Sigmoid colon (tissue), 7 donors: ENCODE data around the gene IGF2BP3. TPM values are rescaled to one million over a fixed set of nuclear protein-coding genes. Genes with fewer than 3 reads are reported as not detected.

Experiments
- DNase-seq: peaks from one replicate; pipeline ENCODE4 v3.0.0-alpha.2; 2019
- H3K27ac ChIP-seq, 4 donors: fragments of 200-600 bp; sonication (generic); one replicate each; pipeline ENCODE4 v1.5.1; 2016 to 2019; ENCODE audit warnings: mild to moderate bottlenecking in 1 of 4
- H3K27me3 ChIP-seq, 3 donors: fragments of 200-600 bp; sonication (generic); one replicate each; pipeline ENCODE4 v1.5.1; 2019; ENCODE audit warnings: mild to moderate bottlenecking in 1 of 3
- H3K36me3 ChIP-seq, 4 donors: fragments of 200-600 bp; sonication (generic); one replicate each; pipeline ENCODE4 v1.5.1; 2016 to 2019
- H3K4me1 ChIP-seq, 4 donors: fragments of 200-600 bp; sonication (generic); one replicate each; pipeline ENCODE4 v1.5.1; 2017 to 2019
- H3K4me3 ChIP-seq, 4 donors: fragments of 200-600 bp; sonication (generic); one replicate each; pipeline ENCODE4 v1.5.1; 2017 to 2019; ENCODE audit warnings: mild to moderate bottlenecking in 2 of 4, moderate library complexity in 1 of 4
- H3K9me3 ChIP-seq, 4 donors: fragments of 200-600 bp in 3 of 4; sonication (generic) in 3 of 4; one replicate each; pipeline versions ENCODE4 v1.5.1 to v1.6.1; 2013 to 2019
- CTCF ChIP-seq, 4 experiments: fragments of 450-650 bp in 3 of 4; fragments of 200-600 bp in 1 of 4; IDR thresholded peaks; one replicate each; pipeline ENCODE4 v1.5.1; 2016 to 2019; ENCODE audit warnings: antibody characterized with exemption in 4 of 4, mild to moderate bottlenecking in 3 of 4, moderate library complexity in 2 of 4
- EP300 ChIP-seq, 4 donors: sonication (generic); formaldehyde crosslinking; IDR thresholded peaks; one replicate each; pipeline ENCODE4 v1.6.1; 2017; ENCODE audit warnings: antibody characterized with exemption in 4 of 4
- POLR2A ChIP-seq, 2 donors: fragments of 450-650 bp; IDR thresholded peaks; one replicate each; pipeline ENCODE4 v1.6.1; 2016; ENCODE audit warnings: antibody characterized with exemption in 2 of 2, mild to moderate bottlenecking in 2 of 2, moderate library complexity in 2 of 2
- POLR2AphosphoS5 ChIP-seq, 4 donors: sonication (generic); formaldehyde crosslinking; IDR thresholded peaks; one replicate each; pipeline ENCODE4 v1.6.1; 2017; ENCODE audit warnings: antibody characterized with exemption in 4 of 4
- WGBS, 2 donors: extraction: QIAGEN DNeasy Blood & Tissue Kit; methylation state at CpG; one replicate each; pipeline ENCODE4 v1.1.7; 2013; 5-methylcytosine and 5-hydroxymethylcytosine counted together
- intact Hi-C: fragments of 100-400 bp; cut with DNase I; formaldehyde crosslinking; loops from one replicate; pipeline ENCODE4 v1.15.1; 2023
- polyA plus RNA-seq, 3 donors: library from polyadenylated mRNA; stranded (reverse); fragments of 200-250 nt; gene quantifications; one replicate each; pipeline ENCODE4 v1.2.3, GENCODE V29; 2013
- total RNA-seq, 4 donors: library from RNA; depleted of rRNA; stranded (reverse); fragments of >200 nt; gene quantifications; one replicate each; pipeline ENCODE4 v1.1.0, GENCODE V29; 2016
- donor health status: healthy with polysubstance abuse.
- donor health status: Bipolar disorder and iron deficiency.
- donor health status: healthy.

IGF2BP3 gene
- total and polyA plus RNA-seq, 7 donors: under 0.01 to 1.9 (median 1.2) TPM; not detected in 2

GRCh38 chr7:23469150-23469960, 936 bp downstream of the IGF2BP3 start:
- 0 to 1% methylated on average over 91 of the region's 91 CpGs for WGBS, 2 donors
- Histone ChIP-seq H3K36me3 (no peaks in the 10 kb centered on the region), H3K9me3 (no peaks in the 10 kb centered on the region), H3K27ac (no peak overlapping the region), H3K27me3 (peaks cover 65 to 100% (median 83%) of the 10 kb centered on the region in 3 donors), H3K4me1 (peaks cover 0 to 52% (median 49%) of the 10 kb centered on the region in 4 donors), H3K4me3 (peak overlapping the region in 3 of 4 donors; percentile 30 to 43 (median 41))
- no peak for TF ChIP-seq CTCF (IDR thresholded peaks at IDR 0.05)
- peak in 1 of 4 donors; percentile 12 for TF ChIP-seq POLR2AphosphoS5 (IDR thresholded peaks at IDR 0.05)
- intact Hi-C loops: no loop called here
- no peak for DNase-seq

GRCh38 chr7:23468526-23469149, 1.7 kb downstream of the IGF2BP3 start:
- Histone ChIP-seq H3K27me3 (peaks cover 62 to 100% (median 83%) of the 10 kb centered on the region in 3 donors), H3K27ac (no peak overlapping the region), H3K36me3 (no peaks in the 10 kb centered on the region), H3K4me3 (peak overlapping the region in 3 of 4 donors; percentile 30 to 43 (median 41)), H3K9me3 (no peaks in the 10 kb centered on the region), H3K4me1 (peaks cover 0 to 45% (median 42%) of the 10 kb centered on the region in 4 donors)
- no peak for DNase-seq
- TF ChIP-seq CTCF (IDR thresholded peaks at IDR 0.05): no peak
- no peak for TF ChIP-seq POLR2A (IDR thresholded peaks at IDR 0.05)
- TF ChIP-seq POLR2AphosphoS5 (IDR thresholded peaks at IDR 0.05): no peak
- TF ChIP-seq EP300 (IDR thresholded peaks at IDR 0.05): no peak
- 1 to 3% methylated on average over 48 of the region's 48 CpGs for WGBS, 2 donors
- intact Hi-C loops: no loop called here

- Histone ChIP-seq H3K4me1 (peaks cover 0 to 42% (median 38%) of the 10 kb centered on the region in 4 donors), H3K27me3 (peaks cover 56 to 100% (median 76%) of the 10 kb centered on the region in 3 donors), H3K9me3 (no peaks in the 10 kb centered on the region), H3K36me3 (no peaks in the 10 kb centered on the region), H3K27ac (no peak overlapping the region), H3K4me3 (peak overlapping the region in 3 of 4 donors; percentile 30 to 43 (median 41))
- intact Hi-C loops: no loop called here
- DNase-seq: no peak
- TF ChIP-seq POLR2AphosphoS5 (IDR thresholded peaks at IDR 0.05) (peak in 1 of 4 donors; percentile 18), EP300 (IDR thresholded peaks at IDR 0.05) (no peak)
- 4 to 5% methylated on average over 32 of the region's 32 CpGs for WGBS, 2 donors
These were observed 2.3 kb downstream of the IGF2BP3 start for GRCh38 chr7:23467806-23468525.

- WGBS, 2 donors: 31 to 36% methylated on average over 11 of the region's 11 CpGs
- H3K4me1 ChIP-seq: peaks cover 0 to 42% (median 38%) of the 10 kb centered on the region in 4 donors
- TF ChIP-seq EP300 (IDR thresholded peaks at IDR 0.05) (no peak), CTCF (IDR thresholded peaks at IDR 0.05) (no peak)
- H3K9me3 ChIP-seq: no peaks in the 10 kb centered on the region
- H3K36me3 ChIP-seq: no peaks in the 10 kb centered on the region
- no peak for DNase-seq
- H3K4me3 ChIP-seq: peak overlapping the region in 1 of 4 donors; percentile 43
- peaks cover 52 to 99% (median 70%) of the 10 kb centered on the region in 3 donors for H3K27me3 ChIP-seq
- no peak overlapping the region for H3K27ac ChIP-seq
- intact Hi-C loops: no loop called here
These were observed 2.9 kb downstream of the IGF2BP3 start for GRCh38 chr7:23467291-23467805.
